Measurements from ENCODE around the gene MAD2L1. TPM values are rescaled to one million over a fixed set of nuclear protein-coding genes. Genes with fewer than 3 reads are reported as not detected.

MAD2L1 gene
- total and polyA plus RNA-seq, 2 of the 4 experiments (the other 2 are of a cell fraction), result 13.6 to 15.2 TPM

DNA sequence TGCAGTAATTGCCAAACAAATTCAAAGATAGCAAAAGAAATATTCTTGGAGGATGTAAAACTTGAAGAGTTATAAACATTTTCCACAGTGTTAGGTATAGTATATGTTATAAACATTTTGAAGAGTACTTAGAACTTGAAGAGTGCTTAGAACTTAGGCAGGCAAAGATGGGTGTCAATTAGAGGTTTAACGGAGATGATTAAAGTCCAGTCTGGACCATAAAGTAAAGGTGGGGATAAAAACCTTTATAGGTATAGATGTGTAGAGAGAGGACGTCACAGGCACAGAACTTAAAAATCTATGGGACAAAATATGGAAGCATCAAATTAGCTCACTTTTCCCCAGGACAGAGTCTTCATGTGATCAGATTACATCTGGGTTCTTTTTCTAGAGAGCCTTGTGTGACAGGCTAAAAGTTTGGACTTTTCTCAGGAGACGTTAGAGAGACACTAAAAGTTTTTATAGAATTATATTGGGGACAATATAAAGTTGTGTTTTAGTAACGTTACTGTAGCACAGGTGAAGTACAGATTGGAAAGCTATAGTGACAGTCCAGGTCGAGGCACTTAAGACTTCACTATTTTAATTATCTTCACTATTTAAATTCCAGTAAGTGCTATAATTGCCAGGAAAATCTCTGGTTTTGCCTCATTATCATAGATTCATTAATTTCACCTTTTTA lies 13.3 kb upstream of the MAD2L1 start:
- Histone ChIP-seq H3K9ac (ENCODE audit: low read depth, low read length) (no peak overlapping the region), H2BK15ac (ENCODE audit: low read depth, low read length) (no peak overlapping the region), H3K79me1 (ENCODE audit: low read depth in 1 of 2, low read length in 2 of 2) (no peaks in the 10 kb centered on the region), H4K8ac (ENCODE audit: low read depth in 2 of 2, low read length in 2 of 2) (no peak overlapping the region), H3K4ac (ENCODE audit: low read depth, low read length) (no peak overlapping the region), H2BK120ac (ENCODE audit: low read depth, low read length) (no peak overlapping the region), H4K91ac (ENCODE audit: insufficient read depth, low read depth, low read length) (no peak overlapping the region), H2BK20ac (ENCODE audit: low read depth, low read length) (no peak overlapping the region), H3K27me3 (ENCODE audit: control insufficient read depth, insufficient read depth, low read length) (no peaks in the 10 kb centered on the region), H4K5ac (ENCODE audit: low read depth, low read length) (no peak overlapping the region), H3K14ac (replicated peaks; ENCODE audit: low read depth, low read length) (no peak overlapping the region), H3K23ac (ENCODE audit: low read depth, low read length) (no peak overlapping the region), H2BK5ac (ENCODE audit: low read depth, low read length, poor library complexity, severe bottlenecking) (no peak overlapping the region), H4K20me1 (ENCODE audit: insufficient read depth, low read length) (no peaks in the 10 kb centered on the region), H2AK5ac (ENCODE audit: low read depth, low read length) (no peak overlapping the region), H3K9me3 (ENCODE audit: control insufficient read depth, insufficient read depth, low read length) (no peaks in the 10 kb centered on the region), H3K9me1 (ENCODE audit: insufficient read depth, low read length) (no peaks in the 10 kb centered on the region), H3K4me1 (ENCODE audit: control insufficient read depth, insufficient read depth, low read length) (no peaks in the 10 kb centered on the region), H3K18ac (ENCODE audit: low read depth, low read length) (no peak overlapping the region), H3K36me3 (ENCODE audit: control insufficient read depth, insufficient read depth, low read length) (no peaks in the 10 kb centered on the region), H3K4me3 (ENCODE audit: insufficient read depth, low read depth, low read length) (no peak overlapping the region), H2AFZ (replicated peaks; ENCODE audit: low read length, poor library complexity) (no peak overlapping the region), H3K4me2 (ENCODE audit: low read depth, low read length) (no peak overlapping the region), H3K56ac (ENCODE audit: extremely low read depth, insufficient read depth, low read length) (no peak overlapping the region), H2AK9ac (replicated peaks; ENCODE audit: low read depth, low read length, poor library complexity) (no peak overlapping the region), H3K27ac (ENCODE audit: insufficient read depth, low read length) (no peak overlapping the region)
- no CpG with 5 or more reads among the region's 5 CpGs for WGBS, 2 experiments (ENCODE audit: extremely low coverage in 2 of 2, insufficient read length in 1 of 2)
- in situ Hi-C loops (cut with MboI; ENCODE audit: low sequenced_read_pairs), result loop anchor here (10.0 kb wide), 1 partner anchor 1015 kb away; no protein-coding TSS in a partner anchor
- dilution Hi-C loops (cut with HindIII; ENCODE audit: low sequenced_read_pairs, unreplicated experiment), result no loop called here
- POLR2A ChIA-PET (ENCODE audit: unreplicated experiment), result no interaction called here
- TF ChIP-seq BHLHE40 (IDR thresholded peaks at IDR 0.05; ENCODE audit: low read depth, low read length), result no peak
- no peak for TF ChIP-seq MAZ (IDR thresholded peaks at IDR 0.05; ENCODE audit: borderline replicate concordance, low read depth, low read length)
- no peak for TF ChIP-seq MXI1 (IDR thresholded peaks at IDR 0.05; ENCODE audit: borderline replicate concordance, low read depth, low read length)
- TF ChIP-seq, protein P1, sequence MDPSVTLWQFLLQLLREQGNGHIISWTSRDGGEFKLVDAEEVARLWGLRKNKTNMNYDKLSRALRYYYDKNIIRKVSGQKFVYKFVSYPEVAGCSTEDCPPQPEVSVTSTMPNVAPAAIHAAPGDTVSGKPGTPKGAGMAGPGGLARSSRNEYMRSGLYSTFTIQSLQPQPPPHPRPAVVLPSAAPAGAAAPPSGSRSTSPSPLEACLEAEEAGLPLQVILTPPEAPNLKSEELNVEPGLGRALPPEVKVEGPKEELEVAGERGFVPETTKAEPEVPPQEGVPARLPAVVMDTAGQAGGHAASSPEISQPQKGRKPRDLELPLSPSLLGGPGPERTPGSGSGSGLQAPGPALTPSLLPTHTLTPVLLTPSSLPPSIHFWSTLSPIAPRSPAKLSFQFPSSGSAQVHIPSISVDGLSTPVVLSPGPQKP (IDR thresholded peaks at IDR 0.05; ENCODE audit: borderline replicate concordance, low read depth, low read length), result no peak
- TF ChIP-seq FOS (IDR thresholded peaks at IDR 0.05; ENCODE audit: low read depth, low read length), result no peak
- TF ChIP-seq RAD21 (IDR thresholded peaks at IDR 0.05; ENCODE audit: low read length), result no peak
- TF ChIP-seq, protein P2, sequence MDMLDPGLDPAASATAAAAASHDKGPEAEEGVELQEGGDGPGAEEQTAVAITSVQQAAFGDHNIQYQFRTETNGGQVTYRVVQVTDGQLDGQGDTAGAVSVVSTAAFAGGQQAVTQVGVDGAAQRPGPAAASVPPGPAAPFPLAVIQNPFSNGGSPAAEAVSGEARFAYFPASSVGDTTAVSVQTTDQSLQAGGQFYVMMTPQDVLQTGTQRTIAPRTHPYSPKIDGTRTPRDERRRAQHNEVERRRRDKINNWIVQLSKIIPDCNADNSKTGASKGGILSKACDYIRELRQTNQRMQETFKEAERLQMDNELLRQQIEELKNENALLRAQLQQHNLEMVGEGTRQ (IDR thresholded peaks at IDR 0.05; ENCODE audit: low read depth, low read length), result no peak
- no peak for TF ChIP-seq POLR2A (IDR thresholded peaks at IDR 0.05; ENCODE audit: low read depth, low read length)
- TF ChIP-seq MAFK (IDR thresholded peaks at IDR 0.05; ENCODE audit: low read depth, low read length), result no peak
- TF ChIP-seq CHD1 (IDR thresholded peaks at IDR 0.05; ENCODE audit: low read depth, low read length), result no peak
- no peak for TF ChIP-seq NFE2L2 (IDR thresholded peaks at IDR 0.05; ENCODE audit: low read depth, low read length)
- TF ChIP-seq SMC3 (IDR thresholded peaks at IDR 0.05; ENCODE audit: low read depth, low read length), result no peak
- intact Hi-C loops (cut with micrococcal nuclease), result no loop called here
- DNase-seq (no peak), ATAC-seq (ENCODE audit: low read depth) (no peak)
- no TSS peak for BruUV-seq (replicated peaks)
- CTCF ChIA-PET, result interaction anchor here (0.7 kb wide), 1 partner anchor 192 kb away, joined by 3 read pairs; no protein-coding TSS in a partner anchor

All from IMR-90 (cell line).